HepG2 (cell line): ENCODE data around the gene CDC42EP4. TPM values are rescaled to one million over a fixed set of nuclear protein-coding genes. Genes with fewer than 3 reads are reported as not detected.

Experiments
- ADNP ChIP-seq: sonication (generic); formaldehyde crosslinking; IDR thresholded peaks from 2 replicates; pipeline ENCODE4 v1.4.0; 2020; ENCODE audit warnings: missing genetic modification reagents
- DNMT1 ChIP-seq: sonication (generic); formaldehyde crosslinking; IDR thresholded peaks from 2 replicates; pipeline ENCODE4 v1.5.1; 2020; ENCODE audit warnings: mild to moderate bottlenecking, missing genetic modification reagents
- EZH2 ChIP-seq: conservative IDR thresholded peaks from 2 replicates; pipeline ENCODE4 v1.6.1; 2012; ENCODE audit warnings: mild to moderate bottlenecking, low read depth, low read length, moderate library complexity
- HIC2 ChIP-seq: sonication (generic); formaldehyde crosslinking; IDR thresholded peaks from 2 replicates; pipeline ENCODE4 v1.9.0; 2022; ENCODE audit warnings: low read depth, missing genetic modification reagents
- HNF1A ChIP-seq, 2 experiments: sonication (generic) in 1 of 2; formaldehyde crosslinking in 1 of 2; IDR thresholded peaks; 2 replicates each; pipeline versions ENCODE4 v1.4.0 to v1.6.1; 2016 to 2020; ENCODE audit warnings: borderline replicate concordance in 1 of 2, low read depth in 1 of 2, mild to moderate bottlenecking in 1 of 2, missing genetic modification reagents in 1 of 2
- HOXA3 ChIP-seq: sonication (generic); formaldehyde crosslinking; IDR thresholded peaks from 2 replicates; pipeline ENCODE4 v1.5.0; 2020; ENCODE audit warnings: missing genetic modification reagents
- HOXA7 ChIP-seq: sonication (generic); formaldehyde crosslinking; IDR thresholded peaks from 2 replicates; pipeline ENCODE4 v1.8.1; 2022; ENCODE audit warnings: mild to moderate bottlenecking, missing genetic modification reagents, moderate library complexity
- MEIS1 ChIP-seq: sonication (generic); formaldehyde crosslinking; IDR thresholded peaks from 2 replicates; pipeline ENCODE4 v1.9.0; 2021; ENCODE audit warnings: mild to moderate bottlenecking, missing genetic modification reagents, moderate library complexity, borderline replicate concordance
- MXD3 ChIP-seq: IDR thresholded peaks from 2 replicates; pipeline ENCODE4 v1.6.1; 2016; ENCODE audit warnings: mild to moderate bottlenecking, missing biosample characterization, missing genetic modification reagents
- PLRG1 ChIP-seq: fragments of 450-650 bp; conservative IDR thresholded peaks from 2 replicates; pipeline ENCODE4 v1.6.1; 2016
- SNRNP70 ChIP-seq: fragments of 200-400 bp; formaldehyde crosslinking; IDR thresholded peaks from 2 replicates; pipeline ENCODE4 v1.6.1; 2017; ENCODE audit warnings: mild to moderate bottlenecking, low read depth, low read length, moderate library complexity
- TAF15 ChIP-seq: fragments of 200-400 bp; formaldehyde crosslinking; IDR thresholded peaks from one replicate; pipeline ENCODE4 v1.6.1; 2018; ENCODE audit warnings: mild to moderate bottlenecking, low read depth, low read length; ENCODE audit not compliant: poor library complexity, severe bottlenecking
- ZFAT ChIP-seq: sonication (generic); formaldehyde crosslinking; conservative IDR thresholded peaks from 2 replicates; pipeline ENCODE4 v1.8.1; 2023; ENCODE audit warnings: missing genetic modification reagents, inconsistent platforms
- ZIK1 ChIP-seq: sonication (generic); formaldehyde crosslinking; IDR thresholded peaks from 2 replicates; pipeline ENCODE4 v1.5.0; 2020; ENCODE audit warnings: mild to moderate bottlenecking, low read depth, missing genetic modification reagents, borderline replicate concordance
- ZNF496 ChIP-seq: sonication (generic); formaldehyde crosslinking; IDR thresholded peaks from 2 replicates; pipeline ENCODE4 v1.8.1; 2023; ENCODE audit warnings: mild to moderate bottlenecking, moderate library complexity, missing genetic modification reagents; ENCODE audit not compliant: insufficient replicate concordance
- ZNF589 ChIP-seq: sonication (generic); formaldehyde crosslinking; conservative IDR thresholded peaks from 2 replicates; pipeline ENCODE4 v1.8.0; 2022; ENCODE audit warnings: mild to moderate bottlenecking, moderate library complexity, missing genetic modification reagents
- ZNF614 ChIP-seq: IDR thresholded peaks from 2 replicates; pipeline ENCODE4 v1.6.1; 2018; ENCODE audit warnings: missing biosample characterization, missing genetic modification reagents, inconsistent platforms, borderline replicate concordance
- ZNF784 ChIP-seq: sonication (generic); formaldehyde crosslinking; IDR thresholded peaks from 2 replicates; pipeline ENCODE4 v1.5.1; 2020; ENCODE audit warnings: missing genetic modification reagents, mild to moderate bottlenecking, borderline replicate concordance
- polyA plus RNA-seq, 8 experiments: library from polyadenylated mRNA; depleted of rRNA in 3 of 8; stranded (reverse) in 7 of 8; unstranded in 1 of 8; fragments of >200 nt; fragmentation: Illumina TruSeq in 4 of 8; extraction: Trizol in 4 of 8; gene quantifications; 2 replicates each; pipeline versions ENCODE4 v1.2.1 to v1.2.3, GENCODE V29; 2011 to 2016; ENCODE audit warnings: low read depth in 4 of 8, missing spikeins in 1 of 8, mixed read lengths in 1 of 8; ENCODE audit not compliant: insufficient read depth in 1 of 8
- total RNA-seq, 5 experiments: library from RNA; depleted of rRNA; stranded (reverse); fragments of >200 nt; fragmentation: Illumina TruSeq; extraction: Trizol; gene quantifications; 2 replicates each; pipeline ENCODE4 v1.2.3, GENCODE V29; 2016; ENCODE audit warnings: low read depth in 1 of 5
- TF ChIP-seq, protein P1 (sequence below): sonication (generic); formaldehyde crosslinking; IDR thresholded peaks from 2 replicates; pipeline ENCODE4 v1.4.0; 2020; ENCODE audit warnings: missing genetic modification reagents

The CDC42EP4 gene
- total and polyA plus RNA-seq, 2 of the 13 experiments (the other 11 are each of a cell fraction or from before 2014, with no cell fraction given): 19.0 to 54.0 TPM

GRCh38 chr17:73262676-73263642 lies 48.8 kb downstream of the CDC42EP4 start (continued):
- 0 out of 2 replicates have a peak, but pooled peaks have one; percentile 3 for TF ChIP-seq HIC2
- TF ChIP-seq SNRNP70: no peak
- no peak for TF ChIP-seq ZNF589 (CRISPR knock-in tag)
- TF ChIP-seq ZFAT: no peak
- TF ChIP-seq HNF1A (IDR thresholded peaks at IDR 0.05; ENCODE audit: low read depth): peak; percentile 28; the same call in 1 of the 2 replicates
- TF ChIP-seq HNF1A (CRISPR knock-in tag; IDR thresholded peaks at IDR 0.05; ENCODE audit: borderline replicate concordance): no peak
- no peak for TF ChIP-seq ZNF784
- 0 out of 2 replicates have a peak, but pooled peaks have one; percentile 31 for TF ChIP-seq HOXA7 (CRISPR knock-in tag)
- no peak for TF ChIP-seq EZH2
- TF ChIP-seq ZNF614: no peak; the same call in 1 of the 2 replicates
- TF ChIP-seq ADNP (CRISPR knock-in tag): no peak; the same call in 1 of the 2 replicates
- no peak; the same call in 1 of the 2 replicates for TF ChIP-seq HOXA3 (CRISPR knock-in tag)
- TF ChIP-seq, protein P1, sequence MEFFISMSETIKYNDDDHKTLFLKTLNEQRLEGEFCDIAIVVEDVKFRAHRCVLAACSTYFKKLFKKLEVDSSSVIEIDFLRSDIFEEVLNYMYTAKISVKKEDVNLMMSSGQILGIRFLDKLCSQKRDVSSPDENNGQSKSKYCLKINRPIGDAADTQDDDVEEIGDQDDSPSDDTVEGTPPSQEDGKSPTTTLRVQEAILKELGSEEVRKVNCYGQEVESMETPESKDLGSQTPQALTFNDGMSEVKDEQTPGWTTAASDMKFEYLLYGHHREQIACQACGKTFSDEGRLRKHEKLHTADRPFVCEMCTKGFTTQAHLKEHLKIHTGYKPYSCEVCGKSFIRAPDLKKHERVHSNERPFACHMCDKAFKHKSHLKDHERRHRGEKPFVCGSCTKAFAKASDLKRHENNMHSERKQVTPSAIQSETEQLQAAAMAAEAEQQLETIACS: no peak
- 0 out of 2 replicates have a peak, but pooled peaks have one; percentile 18 for TF ChIP-seq ZIK1
- TF ChIP-seq MEIS1 (CRISPR knock-in tag): no peak; the same call in 1 of the 2 replicates
- no peak for TF ChIP-seq ZNF496 (CRISPR knock-in tag)
- TF ChIP-seq PLRG1: no peak
- no peak for TF ChIP-seq TAF15
- TF ChIP-seq MXD3 (CRISPR knock-in tag): no peak
- no peak for TF ChIP-seq DNMT1 (CRISPR knock-in tag)
